GM18526 (cell line): Measurements from ENCODE around the gene MYO10.

ENCODE experiments used
- POLR2A ChIP-seq: IDR thresholded peaks from 3 replicates; pipeline ENCODE4 v1.6.1; 2011; ENCODE audit not compliant: insufficient read length; ENCODE audit errors: extremely low read depth

Gene MYO10

GRCh38 chr5:16685069-16685468, 251.0 kb downstream of the MYO10 start:
- no peak for TF ChIP-seq POLR2A

- no peak for TF ChIP-seq POLR2A
Measured at GRCh38 chr5:16681876-16682275, 254.2 kb downstream of the MYO10 start.

- TF ChIP-seq POLR2A, result no peak
Measured at GRCh38 chr5:16679863-16680262, 256.2 kb downstream of the MYO10 start.

GRCh38 chr5:16679190-16679589, 256.9 kb downstream of the MYO10 start:
- no peak for TF ChIP-seq POLR2A

DNA sequence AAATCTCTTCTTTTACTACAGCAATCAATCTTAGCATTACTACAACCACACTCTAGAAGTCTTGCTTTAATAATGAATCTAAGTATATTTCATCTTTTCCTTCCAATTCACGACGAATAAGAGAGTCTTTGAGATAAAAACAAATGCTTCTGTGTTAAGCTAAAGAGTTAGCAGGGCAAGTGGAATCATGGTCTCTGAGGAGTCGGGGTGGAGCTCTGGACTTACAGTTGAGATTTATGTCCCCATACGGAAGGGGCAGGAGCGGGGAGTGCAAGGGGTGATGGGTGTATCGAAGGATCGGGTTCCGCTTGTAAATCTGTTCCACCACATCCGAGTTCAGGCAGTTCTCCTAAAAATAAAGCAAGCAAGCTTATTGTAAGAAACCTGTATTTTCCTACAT, 260.3 kb downstream of the MYO10 start:
- no peak for TF ChIP-seq POLR2A

- no peak for TF ChIP-seq POLR2A
Measured at GRCh38 chr5:16674750-16675149, 261.3 kb downstream of the MYO10 start.

DNA sequence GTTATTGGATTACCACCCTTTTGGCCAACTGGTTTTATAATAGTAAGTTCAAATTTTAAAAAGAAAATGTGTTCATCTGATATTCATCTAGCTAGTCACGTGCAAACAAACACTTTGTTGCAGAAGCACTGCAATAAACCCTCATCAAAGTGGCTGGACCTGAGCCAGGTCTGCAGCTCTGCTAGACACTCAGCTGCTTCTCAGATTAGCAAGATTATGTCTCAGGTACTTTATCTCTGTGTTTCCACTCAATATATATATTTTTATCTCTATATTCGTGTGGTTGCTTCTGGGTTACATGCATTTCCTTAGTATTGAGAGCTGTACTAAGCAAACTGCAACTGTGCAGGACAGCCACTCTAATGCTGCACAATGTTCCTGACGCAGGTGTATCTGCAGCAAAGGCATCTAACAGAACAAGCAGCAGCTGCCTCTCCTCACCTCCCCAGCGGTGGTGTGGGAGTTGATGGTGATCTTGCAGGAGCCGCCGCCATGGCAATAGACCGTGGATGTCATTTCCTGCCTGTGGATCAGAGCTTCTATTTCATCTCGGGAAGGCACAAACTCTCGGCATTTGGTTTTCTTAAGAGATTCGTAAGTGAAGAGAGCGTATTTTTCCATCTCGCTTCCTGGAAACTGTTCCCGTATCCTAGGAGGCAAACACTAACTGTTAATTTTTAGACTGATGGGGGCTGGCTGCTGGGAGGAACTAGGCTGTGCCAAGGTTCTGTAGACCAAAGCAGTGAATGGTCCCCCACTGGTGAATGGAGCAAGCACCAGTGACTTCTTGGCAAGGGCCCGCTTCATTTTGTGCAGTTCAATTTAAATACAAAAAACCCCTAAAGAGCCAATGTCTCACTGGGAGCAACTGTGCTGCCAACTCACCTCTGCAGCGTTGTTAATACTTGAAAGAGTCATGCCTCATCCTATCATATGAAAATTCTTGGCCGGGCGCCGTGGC, 262.6 kb downstream of the MYO10 start:
- no peak for TF ChIP-seq POLR2A

DNA sequence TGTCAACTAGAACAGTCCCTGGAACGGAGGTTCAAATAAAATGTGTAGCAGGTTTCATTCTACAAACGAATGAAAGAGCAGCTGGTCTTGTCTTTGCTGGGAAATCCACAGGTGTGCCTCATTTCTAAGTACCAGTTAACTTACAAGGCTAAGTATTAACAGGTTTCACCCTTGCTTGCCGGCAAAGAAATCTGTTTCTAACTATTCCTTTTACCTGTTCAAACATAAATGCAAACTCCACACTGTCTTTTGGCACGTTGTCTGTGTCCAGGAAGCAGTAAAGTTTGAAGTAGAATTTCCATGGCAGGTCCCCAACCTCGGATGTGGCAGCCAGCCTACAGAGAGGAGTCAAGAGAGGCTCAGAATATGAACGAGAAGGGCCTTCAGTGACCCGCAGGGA, 264.9 kb downstream of the MYO10 start:
- no peak for TF ChIP-seq POLR2A

GRCh38 chr5:16669776-16670175, 266.3 kb downstream of the MYO10 start:
- TF ChIP-seq POLR2A, result no peak

DNA sequence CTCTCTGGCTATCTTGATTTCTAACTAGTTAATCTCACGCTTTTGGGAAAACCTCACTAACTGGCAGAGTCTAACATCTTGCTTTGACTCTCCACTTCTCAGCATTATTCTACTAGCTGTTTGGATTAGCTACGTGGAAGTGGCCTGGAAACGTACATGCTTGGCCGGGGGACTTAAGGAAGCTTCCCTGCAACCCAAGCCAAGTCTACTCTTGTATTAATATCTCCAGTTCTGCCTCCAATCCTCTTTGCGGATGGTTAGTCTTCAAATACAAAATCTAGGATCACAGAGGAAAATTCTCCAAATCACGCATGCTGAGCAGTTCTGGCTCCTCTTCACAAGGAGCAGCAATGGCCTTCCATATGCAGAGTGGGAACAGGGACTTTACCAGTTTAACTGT, 267.5 kb downstream of the MYO10 start:
- TF ChIP-seq POLR2A, result no peak

DNA sequence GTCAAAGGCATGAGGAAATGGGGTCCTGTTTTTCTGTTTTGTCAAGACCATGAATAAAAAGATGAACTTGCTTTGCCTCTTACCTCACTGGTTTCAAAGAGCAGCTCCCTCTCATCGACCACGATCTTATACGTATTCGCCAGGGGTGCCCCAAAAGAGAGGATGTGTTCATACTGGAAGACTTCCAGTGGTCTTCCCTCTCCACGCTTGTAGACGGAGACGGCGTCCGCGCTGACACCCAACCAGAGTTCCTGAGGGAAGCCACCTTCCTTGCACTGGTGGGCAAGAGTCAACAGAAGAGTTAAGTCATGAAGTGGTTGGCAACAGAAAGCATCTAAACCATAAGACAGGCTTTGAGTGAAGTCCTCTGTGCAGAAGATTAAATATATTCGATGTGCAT, 267.9 kb downstream of the MYO10 start:
- no peak for TF ChIP-seq POLR2A

DNA sequence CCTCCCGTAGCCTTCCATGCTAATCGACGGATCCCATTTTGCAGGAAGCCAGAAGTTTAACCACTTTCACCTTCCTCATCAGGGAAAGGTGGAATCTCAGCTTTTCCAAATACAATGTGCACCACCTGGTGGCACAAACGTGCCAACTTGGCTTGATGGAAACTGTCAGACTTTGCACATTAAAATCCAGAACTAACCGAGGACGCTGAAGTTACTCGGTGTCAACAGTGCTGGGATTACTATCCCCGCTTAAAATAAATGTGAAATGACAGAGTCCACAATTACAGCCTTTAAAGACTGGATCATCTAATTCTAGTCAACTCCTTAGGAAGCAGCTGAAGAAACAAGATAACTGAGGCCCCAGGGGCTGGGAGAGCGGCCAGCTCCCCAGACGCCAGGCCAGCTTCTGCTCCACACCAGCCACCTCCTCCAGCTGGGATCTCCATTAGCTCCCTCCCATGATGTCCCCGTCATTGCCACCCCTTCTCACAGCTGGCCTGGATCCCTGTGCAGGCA, 269.1 kb downstream of the MYO10 start:
- no peak for TF ChIP-seq POLR2A

DNA sequence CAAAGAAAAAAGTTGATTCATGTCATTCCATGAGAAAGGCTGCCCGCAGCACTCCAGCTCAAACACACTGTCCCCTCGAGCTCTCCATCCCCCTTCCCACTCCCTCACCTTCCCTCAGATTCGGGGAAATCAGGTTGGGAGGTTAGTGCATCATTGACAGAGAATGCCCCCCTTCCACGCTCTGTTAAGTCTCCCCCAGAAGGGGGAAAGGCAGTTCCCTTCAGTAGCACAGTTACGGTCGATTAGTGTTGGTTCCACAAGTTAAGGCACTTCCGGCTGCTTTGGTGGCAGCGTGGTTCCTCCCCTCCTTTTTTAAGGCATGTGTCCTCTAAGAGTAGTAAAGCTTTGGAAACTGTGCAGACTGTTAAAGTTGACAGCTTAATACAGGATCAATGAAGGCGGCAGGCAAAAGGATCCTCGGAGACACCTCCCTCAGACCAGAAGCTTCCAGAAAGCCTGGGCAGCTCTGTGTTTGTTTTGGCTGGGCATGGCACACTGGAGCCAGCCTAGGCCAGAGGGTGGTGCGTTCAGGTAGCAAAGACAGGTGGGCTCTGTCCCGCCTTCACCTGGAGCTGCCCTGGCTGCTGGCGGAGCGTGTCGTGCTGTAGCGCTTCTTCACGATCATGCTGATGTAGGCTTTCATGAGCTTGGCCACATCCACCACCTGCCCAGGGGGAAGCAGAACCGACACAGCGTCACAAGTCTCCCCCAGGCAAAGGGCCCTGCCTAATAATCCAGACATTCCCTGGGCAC, 269.8 kb downstream of the MYO10 start:
- TF ChIP-seq POLR2A, result no peak

- no peak for TF ChIP-seq POLR2A
Measured at GRCh38 chr5:16665601-16666000, 270.5 kb downstream of the MYO10 start.

GRCh38 chr5:16664368-16664767, 271.7 kb downstream of the MYO10 start:
- TF ChIP-seq POLR2A, result no peak

DNA sequence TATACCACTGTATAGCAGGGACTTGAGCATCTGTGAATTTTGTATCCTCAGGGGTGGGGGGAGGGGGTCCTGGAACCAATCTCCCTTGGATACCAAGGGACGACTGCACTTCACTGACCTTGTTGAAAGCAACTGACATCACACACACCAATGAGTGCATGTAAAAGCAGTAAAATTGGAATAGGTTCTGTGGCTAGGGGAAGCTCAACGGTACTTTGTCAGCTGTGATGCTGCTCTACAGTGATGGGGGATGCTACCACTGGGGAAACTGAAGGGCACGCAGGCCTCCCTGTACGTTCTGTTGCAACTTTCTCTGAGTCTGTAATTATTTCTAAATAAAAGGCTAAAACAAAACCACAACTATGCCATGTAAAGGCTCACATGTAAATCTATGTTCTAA, 272.2 kb downstream of the MYO10 start:
- no peak for TF ChIP-seq POLR2A
